D721Med (cell line): ENCODE results near the gene KANSL1.
"Not testable (repeated sequence)": the region's sequence is repeated elsewhere in the genome, so short reads cannot be mapped to it uniquely, and the experiment has no call there.

Experiments used
- DNase-seq: peaks from one replicate; pipeline ENCODE4 v3.0.0; 2011; ENCODE audit warnings: low spot score; ENCODE audit not compliant: insufficient read length
- FAIRE-seq: peaks from 2 replicates; lab custom pipeline; 2011; peaks lifted over from hg19 to GRCh38; lab: Jason Lieb, UNC
- CTCF ChIP-seq: IDR thresholded peaks from 2 replicates; pipeline ENCODE4 v1.5.1; 2012; ENCODE audit warnings: mild to moderate bottlenecking, control low read depth; ENCODE audit not compliant: insufficient read depth; ENCODE audit errors: missing control alignments

The KANSL1 gene

GRCh38 chr17:46026166-46027047 is 166.8 kb downstream of the KANSL1 start:
- DNase-seq (no peak), FAIRE-seq (no peak)
- TF ChIP-seq CTCF, result no peak

DNA sequence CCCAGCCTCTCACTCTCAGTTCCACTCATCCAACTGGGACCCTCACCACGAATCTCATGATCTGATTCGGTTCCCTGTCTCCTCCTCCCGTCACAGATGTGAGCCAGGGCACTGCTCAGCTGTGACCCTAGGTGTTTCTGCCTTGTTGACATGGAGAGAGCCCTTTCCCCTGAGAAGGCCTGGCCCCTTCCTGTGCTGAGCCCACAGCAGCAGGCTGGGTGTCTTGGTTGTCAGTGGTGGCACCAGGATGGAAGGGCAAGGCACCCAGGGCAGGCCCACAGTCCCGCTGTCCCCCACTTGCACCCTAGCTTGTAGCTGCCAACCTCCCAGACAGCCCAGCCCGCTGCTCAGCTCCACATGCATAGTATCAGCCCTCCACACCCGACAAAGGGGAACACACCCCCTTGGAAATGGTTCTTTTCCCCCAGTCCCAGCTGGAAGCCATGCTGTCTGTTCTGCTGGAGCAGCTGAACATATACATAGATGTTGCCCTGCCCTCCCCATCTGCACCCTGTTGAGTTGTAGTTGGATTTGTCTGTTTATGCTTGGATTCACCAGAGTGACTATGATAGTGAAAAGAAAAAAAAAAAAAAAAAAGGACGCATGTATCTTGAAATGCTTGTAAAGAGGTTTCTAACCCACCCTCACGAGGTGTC is 167.6 kb downstream of the KANSL1 start:
- FAIRE-seq (no peak), DNase-seq (no peak)
- TF ChIP-seq CTCF, result no peak

- DNase-seq (no peak), FAIRE-seq (no peak)
- TF ChIP-seq CTCF, result no peak
Measured at GRCh38 chr17:46025060-46025459, 168.2 kb downstream of the KANSL1 start.

DNA sequence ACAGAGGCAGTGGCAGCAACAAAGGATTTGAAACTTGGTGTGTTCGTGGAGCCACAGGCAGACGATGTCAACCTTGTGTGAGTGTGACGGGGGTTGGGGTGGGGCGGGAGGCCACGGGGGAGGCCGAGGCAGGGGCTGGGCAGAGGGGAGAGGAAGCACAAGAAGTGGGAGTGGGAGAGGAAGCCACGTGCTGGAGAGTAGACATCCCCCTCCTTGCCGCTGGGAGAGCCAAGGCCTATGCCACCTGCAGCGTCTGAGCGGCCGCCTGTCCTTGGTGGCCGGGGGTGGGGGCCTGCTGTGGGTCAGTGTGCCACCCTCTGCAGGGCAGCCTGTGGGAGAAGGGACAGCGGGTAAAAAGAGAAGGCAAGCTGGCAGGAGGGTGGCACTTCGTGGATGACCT is 168.6 kb downstream of the KANSL1 start:
- FAIRE-seq, result no peak
- no peak for TF ChIP-seq CTCF
- DNase-seq, result no peak

DNA sequence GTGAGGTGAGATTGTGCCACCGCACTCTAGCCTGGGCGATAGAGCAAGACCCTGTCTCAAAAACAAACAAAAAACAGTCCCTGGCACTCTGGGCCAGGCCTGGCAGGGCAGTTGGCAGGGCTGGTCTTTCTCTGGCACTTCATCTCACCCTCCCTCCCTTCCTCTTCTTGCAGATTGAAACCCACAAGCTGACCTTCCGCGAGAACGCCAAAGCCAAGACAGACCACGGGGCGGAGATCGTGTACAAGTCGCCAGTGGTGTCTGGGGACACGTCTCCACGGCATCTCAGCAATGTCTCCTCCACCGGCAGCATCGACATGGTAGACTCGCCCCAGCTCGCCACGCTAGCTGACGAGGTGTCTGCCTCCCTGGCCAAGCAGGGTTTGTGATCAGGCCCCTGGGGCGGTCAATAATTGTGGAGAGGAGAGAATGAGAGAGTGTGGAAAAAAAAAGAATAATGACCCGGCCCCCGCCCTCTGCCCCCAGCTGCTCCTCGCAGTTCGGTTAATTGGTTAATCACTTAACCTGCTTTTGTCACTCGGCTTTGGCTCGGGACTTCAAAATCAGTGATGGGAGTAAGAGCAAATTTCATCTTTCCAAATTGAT is 169.3 kb downstream of the KANSL1 start:
- FAIRE-seq (no peak), DNase-seq (no peak)
- TF ChIP-seq CTCF, result no peak

- DNase-seq, FAIRE-seq: not testable (repeated sequence)
Measured at GRCh38 chr17:46023366-46023765, 169.9 kb downstream of the KANSL1 start.

GRCh38 chr17:46020998-46021397 is 172.2 kb downstream of the KANSL1 start:
- no peak for TF ChIP-seq CTCF
- FAIRE-seq (no peak), DNase-seq (no peak)
